ENCODE measurements around the gene FANCI.

GRCh38 chr15:89323825-89324224 is 80.0 kb downstream of the FANCI start:
- TF ChIP-seq POLR2AphosphoS5 (IDR thresholded peaks at IDR 0.05; ENCODE audit: low read depth, low read length) (no peak), REST (IDR thresholded peaks at IDR 0.05; ENCODE audit: insufficient read depth in 1 of 2, low read depth in 2 of 2, low read length in 2 of 2) (no peak), TAF1 (IDR thresholded peaks at IDR 0.05; ENCODE audit: borderline replicate concordance, insufficient read depth, low read length) (no peak), SIN3A (IDR thresholded peaks at IDR 0.05; ENCODE audit: borderline replicate concordance, insufficient read depth, low read length) (no peak), FOXP2 (optimal IDR thresholded peaks at IDR 0.05; ENCODE audit: borderline replicate concordance, extremely low read depth, extremely low read length, insufficient read depth) (no peak)
